OCI-LY1 (cell line): Measurements from ENCODE around the gene YTHDF2.

Experiments
- H2AFZ ChIP-seq: fragments of 200-600 bp; sonication (generic), shearing (Covaris generic); 2 replicates; pipeline ENCODE4 v1.6.0; 2014; ENCODE audit warnings: antibody characterized with exemption, mild to moderate bottlenecking, low read length
- H3F3A ChIP-seq: fragments of 200-600 bp; sonication (generic), shearing (Covaris generic); 2 replicates; pipeline ENCODE4 v1.6.0; 2014; ENCODE audit warnings: mild to moderate bottlenecking, antibody characterized with exemption, low read length, moderate library complexity; ENCODE audit not compliant: insufficient read depth
- H3K27ac ChIP-seq: fragments of 200-600 bp; sonication (generic); 2 replicates; pipeline ENCODE4 v1.5.1; 2014; ENCODE audit warnings: low read length, mixed run types, mild to moderate bottlenecking, low read depth; ENCODE audit not compliant: poor library complexity, severe bottlenecking
- H3K27me3 ChIP-seq: fragments of 200-600 bp; sonication (generic); 2 replicates; pipeline ENCODE4 v1.6.0; 2014; ENCODE audit warnings: antibody characterized with exemption, mild to moderate bottlenecking, low read length, moderate library complexity; ENCODE audit not compliant: insufficient read depth
- H3K36me3 ChIP-seq: fragments of 200-600 bp; sonication (generic); 2 replicates; pipeline ENCODE4 v1.6.1; 2014; ENCODE audit warnings: mild to moderate bottlenecking, antibody characterized with exemption, low read length, moderate library complexity, mixed read lengths; ENCODE audit not compliant: insufficient read depth
- H3K4me1 ChIP-seq: fragments of 200-600 bp; sonication (generic); 2 replicates; pipeline ENCODE4 v1.5.1; 2014; ENCODE audit warnings: mild to moderate bottlenecking, low read length, moderate library complexity; ENCODE audit not compliant: insufficient read depth, severe bottlenecking
- H3K4me2 ChIP-seq: fragments of 200-600 bp; sonication (generic), shearing (Covaris generic); 2 replicates; pipeline ENCODE4 v1.6.1; 2014; ENCODE audit warnings: low read length
- H3K4me3 ChIP-seq: fragments of 200-600 bp; sonication (generic); 2 replicates; pipeline ENCODE4 v1.5.1; 2014; ENCODE audit warnings: low read length, low read depth, mild to moderate bottlenecking, mixed read lengths; ENCODE audit not compliant: poor library complexity, severe bottlenecking
- H3K79me2 ChIP-seq: fragments of 200-600 bp; shearing (Covaris generic); 2 replicates; pipeline ENCODE4 v1.6.1; 2016; ENCODE audit warnings: mixed run types, low read length, mixed read lengths; ENCODE audit not compliant: insufficient read depth
- H3K9ac ChIP-seq: fragments of 200-600 bp; sonication (generic), shearing (Covaris generic); 2 replicates; pipeline ENCODE4 v1.6.1; 2014; ENCODE audit warnings: mild to moderate bottlenecking, low read length, mixed read lengths
- H3K9me2 ChIP-seq: fragments of 200-600 bp; sonication (generic), shearing (Covaris generic); 2 replicates; pipeline ENCODE4 v1.6.1; 2014; ENCODE audit warnings: low read depth, mild to moderate bottlenecking, low read length, mixed read lengths
- H3K9me3 ChIP-seq: fragments of 200-600 bp; shearing (Covaris generic); 2 replicates; pipeline ENCODE4 v1.6.1; 2014; ENCODE audit warnings: low read length, mixed read lengths
- H4K20me1 ChIP-seq: fragments of 200-600 bp; sonication (generic), shearing (Covaris generic); 2 replicates; pipeline ENCODE4 v1.6.0; 2016; ENCODE audit warnings: mild to moderate bottlenecking, low read length; ENCODE audit not compliant: insufficient read depth
- EZH2 ChIP-seq: fragments of 200-600 bp; sonication (generic), shearing (Covaris generic); IDR thresholded peaks from 2 replicates; pipeline ENCODE4 v1.8.0; 2017; ENCODE audit warnings: borderline replicate concordance, mixed run types, mild to moderate bottlenecking, antibody characterized with exemption, low read length, moderate library complexity, mixed read lengths
- TF ChIP-seq, protein P1 (sequence below): fragments of 200-600 bp; sonication (generic), shearing (Covaris generic); IDR thresholded peaks from 2 replicates; pipeline ENCODE4 v1.5.1; 2017; ENCODE audit warnings: mild to moderate bottlenecking, antibody characterized with exemption, low read length, moderate library complexity, mixed read lengths

YTHDF2 gene

DNA sequence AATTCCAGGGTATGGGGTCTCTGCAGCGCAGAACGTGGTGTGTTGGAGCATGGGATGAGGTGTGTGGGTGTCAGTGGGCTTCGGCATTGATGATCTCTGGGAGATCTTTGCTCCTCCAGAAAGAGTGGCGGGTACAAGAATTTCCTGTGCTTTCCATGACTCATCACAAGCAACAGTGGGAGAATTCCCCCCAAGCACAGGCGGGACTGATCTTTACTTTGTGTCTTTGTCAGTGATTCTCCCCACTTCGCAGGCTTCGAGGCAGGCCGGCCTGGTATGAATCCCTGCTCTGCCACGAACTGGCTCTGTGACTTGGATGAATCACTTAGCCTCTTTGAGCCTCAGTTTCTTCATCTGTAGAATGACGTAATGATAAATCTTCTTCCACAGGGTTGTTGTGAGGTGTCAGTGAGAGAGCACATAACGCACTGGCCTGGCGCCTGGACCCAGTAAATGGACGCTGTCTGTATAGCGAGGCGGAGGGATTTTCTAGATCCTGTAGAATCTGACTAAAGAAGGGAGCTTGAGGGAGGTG, 77.3 kb downstream of the YTHDF2 start:
- no peak overlapping the region for H3K27ac ChIP-seq
- H3K4me3 ChIP-seq = no peak overlapping the region
- no peak overlapping the region for H3K4me2 ChIP-seq
- H3K9ac ChIP-seq = no peak overlapping the region
- no peak for TF ChIP-seq EZH2
- TF ChIP-seq, protein P1, sequence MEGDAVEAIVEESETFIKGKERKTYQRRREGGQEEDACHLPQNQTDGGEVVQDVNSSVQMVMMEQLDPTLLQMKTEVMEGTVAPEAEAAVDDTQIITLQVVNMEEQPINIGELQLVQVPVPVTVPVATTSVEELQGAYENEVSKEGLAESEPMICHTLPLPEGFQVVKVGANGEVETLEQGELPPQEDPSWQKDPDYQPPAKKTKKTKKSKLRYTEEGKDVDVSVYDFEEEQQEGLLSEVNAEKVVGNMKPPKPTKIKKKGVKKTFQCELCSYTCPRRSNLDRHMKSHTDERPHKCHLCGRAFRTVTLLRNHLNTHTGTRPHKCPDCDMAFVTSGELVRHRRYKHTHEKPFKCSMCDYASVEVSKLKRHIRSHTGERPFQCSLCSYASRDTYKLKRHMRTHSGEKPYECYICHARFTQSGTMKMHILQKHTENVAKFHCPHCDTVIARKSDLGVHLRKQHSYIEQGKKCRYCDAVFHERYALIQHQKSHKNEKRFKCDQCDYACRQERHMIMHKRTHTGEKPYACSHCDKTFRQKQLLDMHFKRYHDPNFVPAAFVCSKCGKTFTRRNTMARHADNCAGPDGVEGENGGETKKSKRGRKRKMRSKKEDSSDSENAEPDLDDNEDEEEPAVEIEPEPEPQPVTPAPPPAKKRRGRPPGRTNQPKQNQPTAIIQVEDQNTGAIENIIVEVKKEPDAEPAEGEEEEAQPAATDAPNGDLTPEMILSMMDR = no peak
- no peaks in the 10 kb centered on the region for H3K36me3 ChIP-seq
- no peaks in the 10 kb centered on the region for H3K9me3 ChIP-seq
- H3K79me2 ChIP-seq = no peaks in the 10 kb centered on the region
- no peaks in the 10 kb centered on the region for H4K20me1 ChIP-seq
- no peak overlapping the region for H2AFZ ChIP-seq
- H3K4me1 ChIP-seq = no peaks in the 10 kb centered on the region
- no peaks in the 10 kb centered on the region for H3F3A ChIP-seq
- H3K27me3 ChIP-seq = no peaks in the 10 kb centered on the region
- H3K9me2 ChIP-seq = no peaks in the 10 kb centered on the region

DNA sequence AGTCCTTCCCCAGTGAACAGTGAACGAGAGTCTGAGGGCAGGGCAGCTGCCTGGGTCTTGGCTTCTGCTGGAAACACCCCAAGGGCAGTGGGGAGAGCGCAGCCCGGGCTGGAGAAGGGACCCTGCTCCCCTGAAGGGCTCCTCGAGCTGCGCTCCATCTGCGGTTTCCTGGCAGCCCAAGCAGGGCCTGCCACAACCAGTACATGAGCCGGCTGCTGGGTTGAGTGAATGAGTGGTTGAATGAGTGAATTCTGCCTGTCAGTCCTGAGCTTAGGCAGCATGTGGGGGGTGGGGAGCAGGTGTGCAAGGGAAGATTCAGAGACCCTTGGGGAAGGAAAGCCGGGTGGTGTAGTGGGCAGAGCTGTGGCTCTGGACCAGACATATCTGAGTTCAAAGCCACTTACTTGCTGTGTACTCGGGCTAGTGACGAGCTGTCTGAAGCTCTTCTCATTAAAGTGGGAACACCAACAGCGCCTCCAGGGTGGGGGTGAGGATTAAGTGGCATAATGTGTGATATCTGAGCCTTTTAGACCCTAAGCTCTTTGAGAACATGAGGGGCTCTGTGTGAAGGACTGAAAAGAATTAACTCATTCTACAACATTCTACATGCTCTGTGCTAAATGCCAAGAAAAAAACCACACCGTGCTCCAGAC, 78.9 kb downstream of the YTHDF2 start:
- TF ChIP-seq EZH2 = no peak
- TF ChIP-seq, protein P1 = no peak
- no peaks in the 10 kb centered on the region for H3K27me3 ChIP-seq
- H3K36me3 ChIP-seq = no peaks in the 10 kb centered on the region
- H4K20me1 ChIP-seq = no peaks in the 10 kb centered on the region
- H2AFZ ChIP-seq = no peak overlapping the region
- no peaks in the 10 kb centered on the region for H3K4me1 ChIP-seq
- H3K79me2 ChIP-seq = no peaks in the 10 kb centered on the region
- H3K27ac ChIP-seq = no peak overlapping the region
- H3K9ac ChIP-seq = no peak overlapping the region
- H3K9me3 ChIP-seq = no peaks in the 10 kb centered on the region
- no peak overlapping the region for H3K4me2 ChIP-seq
- H3K9me2 ChIP-seq = no peaks in the 10 kb centered on the region
- H3K4me3 ChIP-seq = no peak overlapping the region
- H3F3A ChIP-seq = no peaks in the 10 kb centered on the region

DNA sequence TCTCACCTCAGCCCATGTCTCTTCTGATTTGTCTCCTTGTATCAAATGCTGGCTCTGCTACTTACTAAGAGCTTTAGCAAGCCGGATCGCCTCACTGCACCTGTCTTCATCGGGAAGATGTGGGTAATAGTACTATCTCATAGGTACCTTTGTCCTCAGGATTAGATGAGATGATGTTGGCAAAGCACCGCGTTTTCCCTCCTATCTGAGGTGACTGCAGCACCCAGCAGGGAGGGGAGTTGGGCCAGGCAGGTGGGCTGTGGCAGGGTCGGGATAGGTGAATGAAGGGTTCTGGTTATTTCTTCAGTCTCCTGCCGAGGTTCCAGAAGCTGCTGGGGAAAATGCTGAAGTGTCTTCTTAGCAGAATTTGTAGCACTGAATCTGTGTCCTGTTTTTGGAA, 80.4 kb downstream of the YTHDF2 start:
- TF ChIP-seq, protein P1 = no peak
- no peak for TF ChIP-seq EZH2

More for the DNA sequence above, 80.4 kb downstream of the YTHDF2 start:
- H3K36me3 ChIP-seq = no peaks in the 10 kb centered on the region
- no peak overlapping the region for H3K27ac ChIP-seq
- H3K9me3 ChIP-seq = no peaks in the 10 kb centered on the region
- H3K79me2 ChIP-seq = no peaks in the 10 kb centered on the region
- no peaks in the 10 kb centered on the region for H3K4me1 ChIP-seq
- no peak overlapping the region for H3K4me3 ChIP-seq
- H3K4me2 ChIP-seq = no peak overlapping the region
- no peak overlapping the region for H3K9ac ChIP-seq
- H4K20me1 ChIP-seq = no peaks in the 10 kb centered on the region
- H3K9me2 ChIP-seq = no peaks in the 10 kb centered on the region
- no peaks in the 10 kb centered on the region for H3F3A ChIP-seq
- no peaks in the 10 kb centered on the region for H3K27me3 ChIP-seq
- no peak overlapping the region for H2AFZ ChIP-seq
